GM12801 (cell line): ENCODE measurements around the gene DHX35.

Source experiments
- TF ChIP-seq, protein P1 (sequence below): IDR thresholded peaks from one replicate; pipeline ENCODE4 v1.5.1; 2011; ENCODE audit warnings: control low read depth; ENCODE audit not compliant: insufficient read length; ENCODE audit errors: extremely low read depth

Gene DHX35

DNA sequence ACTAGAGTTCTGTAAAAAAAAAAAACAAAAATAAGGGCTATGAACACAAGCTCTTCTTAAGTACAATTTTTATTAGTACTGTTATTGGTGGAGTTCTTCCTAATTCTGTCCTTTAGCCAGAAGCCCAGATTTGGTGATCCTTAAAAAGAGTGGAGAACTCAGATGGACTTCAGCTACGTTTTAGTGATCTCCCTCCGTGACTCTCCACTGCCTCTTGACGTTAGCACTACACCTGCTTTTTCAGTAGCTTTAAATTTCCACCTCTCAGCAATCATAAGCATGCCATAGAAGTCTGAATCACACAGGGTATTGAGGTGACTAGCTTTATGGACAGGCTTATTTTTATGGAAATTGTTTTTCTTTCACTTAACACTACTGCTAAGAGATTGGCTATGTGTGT is 17.7 kb downstream of the DHX35 start:
- TF ChIP-seq, protein P1, sequence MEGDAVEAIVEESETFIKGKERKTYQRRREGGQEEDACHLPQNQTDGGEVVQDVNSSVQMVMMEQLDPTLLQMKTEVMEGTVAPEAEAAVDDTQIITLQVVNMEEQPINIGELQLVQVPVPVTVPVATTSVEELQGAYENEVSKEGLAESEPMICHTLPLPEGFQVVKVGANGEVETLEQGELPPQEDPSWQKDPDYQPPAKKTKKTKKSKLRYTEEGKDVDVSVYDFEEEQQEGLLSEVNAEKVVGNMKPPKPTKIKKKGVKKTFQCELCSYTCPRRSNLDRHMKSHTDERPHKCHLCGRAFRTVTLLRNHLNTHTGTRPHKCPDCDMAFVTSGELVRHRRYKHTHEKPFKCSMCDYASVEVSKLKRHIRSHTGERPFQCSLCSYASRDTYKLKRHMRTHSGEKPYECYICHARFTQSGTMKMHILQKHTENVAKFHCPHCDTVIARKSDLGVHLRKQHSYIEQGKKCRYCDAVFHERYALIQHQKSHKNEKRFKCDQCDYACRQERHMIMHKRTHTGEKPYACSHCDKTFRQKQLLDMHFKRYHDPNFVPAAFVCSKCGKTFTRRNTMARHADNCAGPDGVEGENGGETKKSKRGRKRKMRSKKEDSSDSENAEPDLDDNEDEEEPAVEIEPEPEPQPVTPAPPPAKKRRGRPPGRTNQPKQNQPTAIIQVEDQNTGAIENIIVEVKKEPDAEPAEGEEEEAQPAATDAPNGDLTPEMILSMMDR: no peak

DNA sequence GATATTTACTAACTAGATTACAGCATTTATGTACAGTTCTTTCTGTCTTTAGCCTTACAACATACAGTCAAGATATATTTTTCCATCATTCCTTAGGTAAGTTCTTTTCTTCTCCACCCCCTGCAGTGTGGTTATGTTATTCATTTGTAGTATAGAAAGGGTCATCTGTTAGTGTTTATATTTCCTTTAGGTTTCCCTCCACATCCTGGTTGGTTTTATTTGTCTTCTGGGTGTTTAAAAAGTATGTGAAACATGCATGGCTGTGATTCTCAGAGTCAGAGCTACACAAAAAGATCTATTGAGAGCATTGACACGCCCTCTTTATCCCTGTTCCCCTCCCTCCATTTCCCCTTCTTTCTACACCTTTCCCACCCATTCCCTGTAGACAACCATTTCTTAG is 20.1 kb downstream of the DHX35 start:
- TF ChIP-seq, protein P1: no peak

DNA sequence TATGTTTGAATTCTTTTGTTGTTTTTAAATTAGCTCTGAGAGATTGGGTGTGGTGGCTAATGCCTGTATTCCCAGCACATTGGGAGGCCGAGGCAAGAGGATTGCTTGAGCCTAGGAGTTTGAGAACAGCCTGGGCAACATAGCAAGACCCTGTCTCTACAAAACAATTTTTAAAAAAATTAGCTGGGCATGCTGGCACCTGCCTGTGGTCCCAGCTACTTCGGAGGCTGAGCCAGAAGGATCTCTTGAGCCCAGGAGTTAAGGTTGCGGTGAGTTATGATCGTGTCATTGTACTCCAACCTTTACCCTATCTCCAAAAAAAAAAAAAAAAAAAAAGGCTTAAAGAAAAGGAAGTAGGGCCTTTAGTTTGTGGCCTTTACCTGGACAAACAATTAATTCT is 22.9 kb downstream of the DHX35 start:
- TF ChIP-seq, protein P1: no peak

DNA sequence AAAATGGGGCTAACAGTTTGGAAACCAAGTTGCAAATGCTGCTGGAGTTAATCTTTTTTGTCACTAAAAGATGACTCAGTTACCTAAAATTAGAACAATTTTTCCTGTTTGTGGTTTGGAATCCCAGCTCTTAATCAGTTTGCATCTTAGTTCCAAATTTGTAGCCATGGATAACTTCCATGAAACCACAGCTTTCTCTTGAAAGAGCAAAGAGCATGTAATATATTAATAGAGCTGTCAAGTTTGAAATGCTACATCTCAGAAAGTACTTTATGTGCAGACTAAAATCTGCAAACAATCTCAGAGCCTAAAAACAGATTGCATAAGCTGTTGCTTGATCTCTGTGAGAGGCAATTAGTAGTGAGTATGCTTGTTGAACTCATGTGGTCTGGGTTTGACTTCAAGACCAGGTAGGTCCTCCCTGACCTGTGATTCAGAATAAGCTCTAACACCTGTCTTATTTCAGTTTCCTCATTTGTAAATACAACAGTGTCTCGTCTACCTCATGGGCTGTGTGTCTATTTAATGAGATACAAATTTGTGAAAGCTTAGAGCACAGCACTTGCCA is 23.5 kb downstream of the DHX35 start:
- TF ChIP-seq, protein P1: no peak

DNA sequence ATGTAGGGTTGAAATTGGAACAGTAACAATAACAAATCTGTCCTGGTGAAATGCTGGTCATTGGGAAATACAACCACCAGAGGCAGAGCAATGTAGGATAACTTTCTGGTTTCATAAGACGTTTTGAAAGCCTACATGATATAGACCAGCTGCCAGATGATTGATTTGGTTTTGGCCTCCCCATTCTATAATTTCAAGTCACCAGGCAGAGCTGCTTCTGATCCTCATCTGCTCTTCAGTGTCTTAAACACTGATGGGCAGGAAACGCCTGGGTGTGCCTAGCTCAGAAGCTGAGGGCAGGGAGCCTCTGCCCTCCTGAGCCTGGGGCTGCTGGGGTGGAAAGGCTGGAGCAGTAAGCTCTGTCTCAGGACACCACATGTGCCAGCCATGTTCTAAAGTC is 24.5 kb downstream of the DHX35 start:
- TF ChIP-seq, protein P1: no peak

DNA sequence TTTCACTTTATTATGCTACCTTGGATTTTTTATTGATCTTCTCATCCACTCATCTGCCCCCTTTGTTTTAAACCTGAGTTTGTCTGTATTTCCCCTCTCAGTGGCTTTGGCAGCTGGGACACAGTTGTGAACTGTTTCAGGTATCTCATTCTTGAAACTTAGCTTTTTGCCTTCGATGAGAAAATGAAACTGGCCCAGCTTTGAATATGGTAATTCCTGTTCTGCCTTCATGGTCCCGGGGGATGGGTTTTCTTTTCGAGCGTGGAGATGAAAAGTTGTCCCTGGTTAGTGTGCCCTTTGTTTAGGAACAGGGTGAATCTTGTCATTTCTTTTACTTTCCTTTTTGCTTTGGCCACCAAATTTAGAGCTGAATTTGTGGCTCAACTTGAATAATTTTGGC is 25.6 kb downstream of the DHX35 start:
- TF ChIP-seq, protein P1: no peak

DNA sequence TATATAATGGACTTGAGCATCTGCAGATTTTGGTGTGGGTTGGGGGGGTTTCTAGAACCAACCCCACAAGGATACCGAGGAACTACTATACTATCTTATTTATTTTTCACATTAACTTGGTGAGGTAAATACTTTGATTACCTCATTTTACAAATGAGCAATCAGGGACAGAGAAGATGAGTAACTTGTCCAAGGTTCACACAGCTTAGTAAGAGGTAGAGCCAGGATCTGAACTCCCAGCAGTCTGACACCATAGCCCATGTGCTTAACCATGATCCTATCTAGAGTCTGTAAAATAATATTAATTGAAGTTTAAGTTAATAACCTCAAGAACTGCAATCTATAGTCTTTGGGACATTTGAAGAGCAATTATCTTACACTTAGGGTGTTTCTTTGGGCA is 28.6 kb downstream of the DHX35 start:
- TF ChIP-seq, protein P1: no peak
